AG09309 (cell line): Measurements from ENCODE around the gene TMEM30A.
A peak's percentile ranks its signal among the peaks of the same experiment; 100 is the strongest.

ENCODE experiments used
- DNase-seq: peaks from one replicate; pipeline ENCODE4 v3.0.0-alpha.2; 2010; ENCODE audit warnings: low read depth
- H3K4me3 ChIP-seq: 2 replicates; pipeline ENCODE4 v1.5.1; 2011; ENCODE audit warnings: mild to moderate bottlenecking, low read depth, low read length, moderate library complexity; ENCODE audit not compliant: control insufficient read depth
- CTCF ChIP-seq: IDR thresholded peaks from 2 replicates; pipeline ENCODE4 v1.5.1; 2011; ENCODE audit warnings: mild to moderate bottlenecking, low read depth, low read length, inconsistent platforms; ENCODE audit not compliant: insufficient read depth, control insufficient read depth; ENCODE audit errors: missing control alignments

The TMEM30A gene

DNA sequence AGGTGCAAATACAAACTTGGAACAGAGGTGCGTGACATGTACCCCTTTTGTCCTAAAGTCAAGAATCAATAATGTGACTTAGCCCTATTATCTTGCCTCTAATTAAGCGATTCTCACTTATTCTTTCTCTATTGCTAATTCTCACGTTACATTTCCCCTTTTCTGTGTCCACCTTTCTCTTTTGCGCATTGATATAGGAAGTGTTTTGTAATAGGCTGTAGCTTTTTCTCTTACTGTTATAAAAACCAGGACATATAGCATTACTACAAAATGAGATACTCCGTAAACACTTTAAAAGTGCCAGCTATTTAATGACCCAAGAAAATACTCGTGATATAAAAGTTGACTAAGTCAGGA lies 669 bp upstream of the TMEM30A start:
- no peak for TF ChIP-seq CTCF

DNA sequence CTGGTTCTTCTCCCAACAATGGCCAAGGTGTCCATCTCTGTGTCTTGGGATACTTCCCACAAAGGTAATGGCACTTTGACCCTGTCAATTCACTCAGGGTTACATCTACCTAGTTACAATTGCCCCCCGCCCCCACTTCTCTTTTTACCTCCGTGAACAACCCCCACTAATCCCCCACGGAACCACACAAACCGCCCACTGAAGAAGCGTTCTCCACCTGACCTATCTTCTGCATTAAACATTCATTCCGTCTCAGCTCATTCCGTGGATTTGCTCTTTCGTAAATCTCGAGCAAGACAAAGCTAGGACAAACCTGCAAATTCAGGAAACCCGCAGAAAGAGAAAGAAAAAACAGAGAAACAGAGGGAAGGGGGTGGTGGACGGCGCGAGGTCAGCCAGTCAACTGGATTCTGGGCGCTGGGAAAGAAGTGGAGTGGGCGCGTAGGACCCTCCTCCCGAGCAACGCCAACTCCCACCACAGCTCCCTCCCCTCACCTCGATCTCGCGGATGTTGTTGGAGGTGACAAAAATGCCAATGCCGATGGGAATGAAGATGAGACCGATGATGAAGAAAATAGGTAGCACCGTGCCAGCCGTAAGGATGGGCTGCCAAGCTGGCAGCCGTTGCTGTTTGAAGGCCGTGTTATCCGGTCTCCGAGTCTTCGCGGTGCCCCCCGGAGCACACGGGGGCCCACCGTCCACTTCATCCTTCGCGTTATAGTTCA lies 523 bp downstream of the TMEM30A start:
- TF ChIP-seq CTCF = no peak
- peak overlapping the region; percentile 92 for H3K4me3 ChIP-seq
- no peak for DNase-seq

More for the DNA sequence above, 669 bp upstream of the TMEM30A start:
- H3K4me3 ChIP-seq = peak overlapping the region; percentile 92
- no peak for DNase-seq

- no peak for TF ChIP-seq CTCF
- peak overlapping the region; percentile 92 for H3K4me3 ChIP-seq
- DNase-seq = no peak
These were observed 1.9 kb downstream of the TMEM30A start for GRCh38 chr6:75282706-75283105.

DNA sequence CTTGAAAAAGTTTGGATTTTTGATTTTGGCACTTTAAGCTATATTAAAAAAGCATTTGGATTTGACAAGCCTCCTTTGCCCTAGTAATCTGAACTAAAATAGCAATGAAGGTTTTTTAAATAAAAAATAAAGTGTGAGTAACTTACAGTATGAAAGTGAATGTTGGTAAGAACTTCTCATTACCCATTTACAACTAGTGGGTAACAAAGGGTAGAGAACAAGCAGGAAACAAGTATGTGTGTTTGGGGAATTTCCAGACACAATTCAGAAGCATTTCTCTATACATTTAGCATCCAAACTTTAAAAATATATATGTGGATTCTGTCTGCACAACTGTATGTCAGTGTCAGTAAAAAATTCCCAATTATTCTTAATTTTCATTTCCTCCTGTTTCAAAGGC lies 2.9 kb downstream of the TMEM30A start:
- TF ChIP-seq CTCF = no peak
- H3K4me3 ChIP-seq = no peak overlapping the region
- no peak for DNase-seq

GRCh38 chr6:75280131-75280855 lies 4.3 kb downstream of the TMEM30A start:
- H3K4me3 ChIP-seq = no peak overlapping the region
- no peak for TF ChIP-seq CTCF
- DNase-seq = no peak

- no peak for TF ChIP-seq CTCF
- no peak overlapping the region for H3K4me3 ChIP-seq
- DNase-seq = no peak
These were observed 5.2 kb downstream of the TMEM30A start for GRCh38 chr6:75279418-75279817.
